NK-92 (cell line): ENCODE measurements around the gene SOD3.

Experiments used
- DNase-seq: peaks from one replicate; lab custom pipeline; 2025; ENCODE audit not compliant: unreplicated experiment; lab: John Stamatoyannopoulos, UW

The SOD3 gene, protein sequence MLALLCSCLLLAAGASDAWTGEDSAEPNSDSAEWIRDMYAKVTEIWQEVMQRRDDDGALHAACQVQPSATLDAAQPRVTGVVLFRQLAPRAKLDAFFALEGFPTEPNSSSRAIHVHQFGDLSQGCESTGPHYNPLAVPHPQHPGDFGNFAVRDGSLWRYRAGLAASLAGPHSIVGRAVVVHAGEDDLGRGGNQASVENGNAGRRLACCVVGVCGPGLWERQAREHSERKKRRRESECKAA

DNA sequence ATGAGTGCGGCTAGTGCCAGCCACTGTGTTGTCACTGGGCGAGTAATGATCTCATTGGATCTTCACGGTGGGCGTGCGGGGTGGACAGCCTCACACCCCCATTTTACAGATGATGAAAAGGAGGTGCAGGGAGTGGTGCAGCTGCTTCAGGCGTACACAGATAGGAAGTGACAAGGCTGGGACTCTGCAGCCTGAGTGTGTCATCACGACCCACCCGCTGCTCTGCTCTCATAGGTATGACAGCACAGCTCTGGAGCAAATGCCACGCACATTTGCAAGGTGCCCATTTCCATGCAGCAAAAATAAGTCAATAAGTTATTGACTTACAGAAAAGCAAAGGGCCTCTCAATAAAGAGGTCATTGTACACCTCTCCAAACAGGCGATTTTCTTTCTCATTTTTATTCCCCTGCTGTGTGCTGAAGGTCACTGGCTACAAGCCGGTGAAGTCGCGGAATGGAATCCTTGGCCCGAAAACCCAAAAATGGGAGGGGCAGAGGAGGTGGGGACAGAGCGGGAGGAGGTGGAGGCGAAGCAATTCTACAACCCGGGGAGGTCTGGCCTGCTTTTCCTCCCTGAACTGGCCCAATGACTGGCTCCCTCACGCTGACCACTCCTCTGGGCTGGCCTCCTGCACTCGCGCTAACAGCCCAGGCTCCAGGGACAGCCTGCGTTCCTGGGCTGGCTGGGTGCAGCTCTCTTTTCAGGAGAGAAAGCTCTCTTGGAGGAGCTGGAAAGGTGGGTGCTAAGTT is at the start of gene SOD3:
SOD3 (plus strand) TSS at position 658 of the 750 bp plus-strand sequence. CDS start 3,949 bp downstream, outside the sequence.
- no peak for DNase-seq

DNA sequence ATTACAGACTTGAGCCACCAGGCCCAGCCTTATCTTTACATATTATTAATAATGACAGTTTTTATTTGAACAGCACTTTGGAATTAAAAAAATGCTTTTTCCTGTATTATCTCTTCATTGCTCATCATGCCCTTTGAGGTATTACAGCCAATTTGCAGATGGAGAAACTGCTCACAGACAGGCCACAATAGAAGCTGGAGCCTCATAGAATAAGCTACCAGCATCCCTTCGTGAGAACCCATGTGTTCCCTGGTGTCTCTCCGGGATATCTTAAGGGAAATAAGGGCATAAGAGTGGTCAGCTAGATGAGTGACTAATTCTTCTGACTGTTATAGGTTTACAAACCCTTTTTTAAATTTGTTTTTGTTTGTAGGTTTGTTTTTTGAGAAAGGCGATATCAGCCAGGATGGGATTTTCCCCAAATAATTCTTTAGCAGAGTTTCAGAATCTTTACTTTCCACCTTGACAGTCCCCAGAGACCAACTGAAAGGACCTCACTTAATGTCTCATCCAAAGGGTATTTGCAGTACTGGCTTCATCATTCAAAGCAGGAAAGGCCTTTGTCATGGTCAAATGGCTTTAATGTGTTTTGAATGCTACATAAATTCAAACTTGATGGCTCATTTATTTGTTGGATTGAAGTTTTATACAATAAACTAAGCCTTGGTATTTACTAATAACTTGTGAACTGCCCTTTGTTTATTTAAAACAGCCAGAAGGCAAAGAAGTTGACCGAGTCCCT is 48.0 kb upstream of the SOD3 start:
- no peak for DNase-seq

DNA sequence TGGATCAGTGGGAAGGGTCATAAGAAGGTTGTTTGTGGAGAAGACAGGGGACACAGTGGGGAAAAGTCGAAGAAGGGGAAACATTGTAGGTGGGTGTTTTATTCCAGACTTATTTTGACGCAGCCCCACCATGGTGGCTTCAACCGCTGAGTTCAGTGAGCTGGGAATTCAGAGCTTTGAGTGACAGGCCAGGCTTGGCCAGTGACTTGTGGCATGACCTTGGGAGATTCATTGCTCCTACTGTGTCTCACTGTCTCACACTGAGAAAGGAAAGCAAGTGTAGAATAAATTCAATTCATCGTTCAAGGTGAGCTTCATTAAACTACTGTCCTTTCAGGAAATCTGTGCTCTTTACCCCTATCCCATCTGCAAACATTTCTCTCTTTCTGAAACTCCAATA is 47.4 kb upstream of the SOD3 start:
- no peak for DNase-seq

DNA sequence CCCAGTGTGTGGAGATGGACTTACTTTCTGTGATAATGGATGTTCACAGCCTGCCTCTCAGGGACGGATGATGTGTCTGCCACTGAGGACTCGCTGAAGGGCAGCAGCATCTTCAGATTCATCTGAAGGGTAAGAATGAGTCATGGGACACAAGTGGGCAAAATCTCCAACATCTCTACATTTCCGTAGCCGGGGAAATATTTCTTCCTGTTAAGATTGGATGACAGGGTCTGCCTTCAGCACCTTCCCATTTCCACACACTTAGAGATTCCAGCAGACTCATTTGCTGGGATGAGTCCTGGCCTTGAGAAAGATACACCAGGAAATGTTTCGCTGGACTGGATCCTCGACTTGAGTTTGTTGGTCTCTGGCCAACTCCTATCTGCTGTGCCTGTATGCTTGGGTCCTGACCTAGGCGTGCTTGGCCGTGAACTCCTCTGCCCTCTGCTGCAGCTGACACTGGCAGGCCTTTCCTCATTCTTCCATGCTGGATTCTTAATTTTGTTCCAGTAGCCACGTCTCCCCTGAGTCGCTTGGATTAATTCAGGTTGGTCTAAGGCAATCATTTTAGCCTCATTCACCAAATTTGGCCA is 46.5 kb upstream of the SOD3 start:
- no peak for DNase-seq

DNA sequence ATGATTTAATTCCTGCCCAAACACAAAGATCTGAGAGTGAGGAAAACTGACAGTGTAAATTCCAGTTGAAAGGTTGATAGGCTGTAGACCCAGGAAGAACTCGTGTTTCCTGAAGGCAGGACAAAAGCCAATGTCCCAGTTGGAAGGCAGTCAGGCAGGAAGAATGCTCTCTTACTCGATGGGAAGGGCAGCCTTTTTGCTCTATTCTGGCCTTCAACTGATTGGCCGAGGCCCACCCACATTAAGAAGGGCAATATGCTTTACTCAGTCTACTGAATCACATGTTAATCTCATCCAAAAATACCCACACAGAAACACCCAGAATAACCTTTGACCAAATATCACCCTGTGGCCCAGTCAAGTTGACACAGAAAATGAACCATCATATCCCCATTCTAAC is 45.3 kb upstream of the SOD3 start:
- no peak for DNase-seq

DNA sequence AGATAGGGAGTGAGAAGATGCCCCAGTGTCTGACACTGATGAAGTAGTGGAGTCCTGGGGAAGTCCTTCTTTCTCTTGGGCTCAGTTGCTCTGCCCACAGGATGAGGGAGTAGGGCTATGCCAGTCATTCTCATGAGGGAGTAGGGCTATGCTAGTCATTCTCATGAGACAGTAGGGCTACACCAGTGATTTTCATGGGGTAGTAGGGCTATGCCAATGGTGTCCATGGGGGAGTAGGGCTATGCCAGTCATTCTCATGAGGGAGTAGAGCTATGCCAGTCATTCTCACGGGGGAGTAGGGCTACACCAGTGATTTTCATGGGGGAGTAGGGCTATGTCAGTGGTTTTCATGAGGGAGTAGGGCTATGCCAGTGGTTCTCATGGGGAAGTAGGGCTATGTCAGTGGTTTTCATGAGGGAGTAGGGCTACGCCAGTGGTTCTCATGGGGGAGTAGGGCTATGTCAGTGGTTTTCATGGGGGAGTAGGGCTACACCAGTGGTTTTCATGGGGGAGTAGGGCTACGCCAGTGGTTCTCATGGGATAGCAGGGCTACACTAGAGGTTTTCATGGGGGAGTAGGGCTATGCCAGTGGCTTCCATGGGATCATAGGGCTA is 43.3 kb upstream of the SOD3 start:
- no peak for DNase-seq

DNA sequence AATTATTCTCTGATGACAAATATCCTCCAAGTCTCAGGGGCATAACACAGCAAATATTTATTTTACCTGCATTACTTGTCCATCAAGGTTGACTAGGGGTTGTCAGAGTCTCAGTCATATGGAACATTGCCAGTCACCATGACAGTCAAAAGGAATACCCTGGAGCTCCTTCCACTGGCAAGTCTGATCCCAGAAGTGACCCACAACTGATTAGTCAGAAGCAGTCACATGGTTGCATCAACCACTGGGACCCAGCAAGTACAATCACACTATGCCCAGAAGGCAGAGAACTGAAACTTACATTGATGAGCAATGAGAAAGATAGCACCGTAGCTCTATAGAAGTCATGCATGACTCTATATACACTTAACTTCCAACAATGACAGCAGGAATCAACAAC is 41.9 kb upstream of the SOD3 start:
- no peak for DNase-seq

DNA sequence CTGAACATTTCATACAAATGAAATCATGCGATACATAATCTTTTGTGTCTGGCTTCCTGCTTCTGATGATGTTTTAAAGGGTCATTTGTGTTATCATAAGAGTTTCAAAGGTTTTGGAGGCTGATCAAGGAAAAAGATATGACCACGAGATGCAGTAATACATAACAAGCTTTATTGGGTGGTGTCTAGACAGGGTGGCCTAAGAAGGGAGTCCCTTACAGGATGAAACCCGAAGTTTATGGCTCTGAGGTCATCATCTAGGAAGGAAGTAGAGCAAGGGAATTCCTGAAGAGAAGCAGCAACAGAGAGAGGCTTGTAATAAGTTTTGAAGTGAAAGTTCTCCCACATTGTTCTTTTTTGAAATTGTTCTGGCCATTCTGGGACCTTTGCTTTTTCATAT is 40.8 kb upstream of the SOD3 start:
- DNase-seq: no peak

DNA sequence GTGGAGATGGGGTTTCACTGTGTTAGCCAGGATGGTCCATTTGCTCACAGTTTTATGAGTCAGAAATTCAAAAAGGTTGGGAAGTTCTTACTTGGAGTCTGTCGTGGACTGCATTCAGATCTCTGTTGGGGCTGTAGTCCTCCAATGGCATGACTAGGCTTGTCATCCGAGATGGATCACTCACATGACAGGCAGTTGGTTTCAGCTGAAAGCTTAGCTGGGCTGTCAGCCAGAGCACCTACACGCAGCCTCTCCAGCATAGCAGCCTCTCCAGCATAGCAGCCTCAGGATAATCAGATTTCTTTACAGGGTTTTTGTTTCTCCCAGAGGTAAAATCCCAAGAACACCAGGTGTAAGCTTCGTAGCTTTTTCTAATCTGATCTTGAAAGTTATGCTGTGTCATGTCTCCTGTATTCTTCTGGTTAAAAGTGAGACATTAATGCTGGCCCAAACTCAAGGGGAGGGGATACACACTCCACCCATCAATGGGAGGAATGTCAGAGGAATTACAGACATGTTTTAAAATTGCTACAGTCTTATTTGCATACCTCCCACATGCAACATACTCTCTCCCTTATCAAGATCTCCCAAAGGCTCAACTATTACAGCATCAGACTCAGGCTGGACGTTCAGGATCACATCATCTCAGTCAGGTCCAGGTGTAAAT is 31.6 kb upstream of the SOD3 start:
- no peak for DNase-seq

DNA sequence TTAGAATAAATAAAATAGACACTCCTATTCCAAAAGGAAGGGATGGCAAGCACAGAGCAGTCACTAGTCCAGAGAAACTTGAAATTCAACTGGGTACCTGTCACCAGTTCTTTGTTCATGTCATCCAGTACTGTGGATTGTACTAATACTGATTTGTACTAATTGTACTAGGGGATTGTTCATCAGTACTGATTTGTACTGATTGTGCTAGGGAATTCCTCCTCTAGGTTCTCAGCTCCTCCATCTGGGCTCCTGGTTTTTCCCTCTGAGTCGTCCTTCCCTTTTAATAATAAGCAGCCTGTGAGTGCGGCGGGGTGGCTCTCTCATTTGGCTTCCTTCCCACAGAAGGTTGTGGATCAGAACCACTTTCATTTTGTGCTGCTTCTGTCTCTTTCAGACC is 31.0 kb upstream of the SOD3 start:
- no peak for DNase-seq

DNA sequence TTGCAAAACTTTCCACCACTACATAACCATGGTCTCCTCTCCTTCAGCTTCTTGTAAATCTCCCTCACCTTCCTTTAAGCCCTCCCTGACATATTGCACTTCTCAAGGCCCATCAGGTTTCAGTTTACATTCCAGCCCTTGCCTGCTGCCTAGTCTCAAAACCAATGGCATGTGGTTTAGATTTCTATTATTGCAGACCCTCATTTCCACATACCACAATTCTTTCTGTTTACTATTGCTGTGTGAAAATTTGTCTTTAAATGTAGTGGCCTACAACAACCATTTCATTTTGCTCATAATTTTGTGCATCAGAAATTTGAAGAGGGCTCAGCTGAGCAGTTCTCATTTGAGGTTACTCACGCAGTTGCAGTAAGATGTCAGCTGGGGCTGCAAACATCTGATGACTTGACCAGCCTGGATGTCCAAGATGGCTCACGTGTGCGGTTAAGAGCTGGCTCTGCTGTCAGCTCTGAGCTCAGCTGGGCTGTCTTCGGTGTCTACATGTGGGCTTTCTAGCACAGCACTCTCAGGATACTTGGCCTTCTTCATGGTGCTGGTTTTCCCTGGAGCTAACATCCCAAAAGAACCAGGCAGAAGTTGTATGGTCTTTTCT is 29.9 kb upstream of the SOD3 start:
- no peak for DNase-seq

DNA sequence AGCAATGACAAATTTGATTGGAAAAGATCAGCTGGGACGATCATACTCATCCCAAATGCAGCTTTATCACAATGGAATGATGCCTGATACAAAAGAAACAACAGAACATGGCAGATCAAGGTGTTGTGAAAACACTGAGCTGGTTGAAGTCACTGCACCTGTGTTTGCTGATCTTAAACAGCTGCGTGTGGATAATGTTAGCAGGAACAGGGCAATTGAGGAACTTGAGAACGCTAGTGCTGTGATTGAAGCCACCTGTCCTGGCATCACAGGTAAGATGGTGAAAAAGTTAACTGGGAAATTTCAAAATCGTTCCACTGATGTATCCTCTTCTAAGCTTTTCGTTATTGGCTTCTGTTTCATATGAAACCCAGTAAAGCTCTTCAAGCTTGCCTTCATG is 27.4 kb upstream of the SOD3 start:
- DNase-seq: no peak

DNA sequence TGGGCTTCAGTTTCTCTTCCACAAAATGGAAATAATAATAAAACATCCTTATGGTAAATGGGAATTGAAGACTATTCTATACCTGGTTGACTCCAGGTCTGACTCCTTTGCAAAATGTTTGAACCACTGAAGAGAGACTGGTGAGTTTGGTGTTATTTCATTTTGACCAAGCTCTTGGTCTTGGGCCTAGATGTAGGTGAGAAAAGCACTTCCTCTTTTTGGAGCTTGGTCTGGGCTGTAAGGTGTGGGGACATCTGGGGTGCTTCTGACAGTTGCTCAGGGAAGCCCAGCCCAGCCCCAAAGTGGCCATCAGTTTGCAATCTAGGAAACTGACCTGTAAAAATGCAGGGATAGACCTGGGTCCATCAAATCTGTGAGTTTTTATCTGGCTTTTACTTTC is 26.8 kb upstream of the SOD3 start:
- no peak for DNase-seq

DNA sequence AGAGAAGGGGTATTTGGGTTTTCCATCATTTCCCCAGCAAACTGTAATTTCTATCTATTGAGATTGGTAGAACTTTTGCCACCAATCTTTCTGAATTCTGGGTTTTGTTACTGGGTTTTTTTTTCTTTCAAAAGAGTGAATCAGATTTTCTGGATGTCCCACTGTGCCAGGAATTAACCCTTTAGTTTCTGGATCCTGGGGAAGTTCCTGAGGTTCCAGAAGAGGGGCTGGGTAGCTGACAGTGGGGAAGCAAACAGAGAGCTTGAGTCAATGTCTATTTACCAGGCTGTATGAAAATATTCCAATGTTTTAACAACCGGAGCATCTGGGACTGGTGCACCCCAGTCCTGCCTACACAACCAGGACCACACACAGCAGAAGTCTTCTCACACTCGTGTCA is 25.8 kb upstream of the SOD3 start:
- DNase-seq: no peak

DNA sequence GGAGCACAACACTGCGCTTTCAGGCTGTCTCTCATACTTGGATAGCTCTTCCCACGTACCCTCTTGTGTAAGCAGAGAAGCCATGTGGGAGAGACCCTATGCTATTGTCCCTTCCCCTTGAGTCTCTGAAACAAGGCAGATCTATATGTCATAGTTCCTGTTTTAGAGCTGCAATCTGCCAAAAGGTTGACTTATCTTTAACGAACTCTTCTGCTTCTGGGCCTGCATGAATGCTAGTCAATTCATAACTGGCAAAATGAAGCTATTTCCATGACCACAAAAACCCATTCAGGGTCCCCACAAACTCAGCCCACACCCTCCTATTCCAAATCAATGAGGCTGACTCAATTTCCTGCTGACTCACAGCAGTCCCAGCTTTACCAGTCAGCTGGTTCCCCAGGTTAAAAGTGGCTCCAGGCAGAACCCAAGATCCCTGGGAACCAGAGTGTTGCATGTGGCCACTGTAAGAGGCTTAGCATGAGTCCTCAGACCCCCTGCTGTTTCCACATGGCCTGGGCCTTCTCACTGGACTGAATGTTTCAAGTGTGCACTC is 25.3 kb upstream of the SOD3 start:
- DNase-seq: no peak

DNA sequence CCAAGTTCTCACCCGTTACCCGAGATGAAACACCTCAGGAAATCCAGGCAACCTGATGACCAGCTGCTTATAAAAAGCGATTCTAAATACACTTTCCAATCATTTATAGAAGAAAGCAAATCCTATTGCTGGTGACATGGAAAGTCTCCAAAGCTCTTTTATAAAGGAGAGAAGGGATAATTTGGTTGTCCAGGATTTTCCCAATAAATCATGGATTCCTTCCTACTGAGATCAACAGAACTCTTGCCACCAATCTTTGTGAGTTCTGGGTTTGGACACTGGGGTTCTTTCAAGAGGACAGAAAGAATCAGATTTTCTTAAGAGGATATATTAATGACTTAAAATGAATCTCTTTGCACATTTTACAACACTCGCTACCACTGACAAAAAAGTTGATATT is 24.7 kb upstream of the SOD3 start:
- DNase-seq: no peak

DNA sequence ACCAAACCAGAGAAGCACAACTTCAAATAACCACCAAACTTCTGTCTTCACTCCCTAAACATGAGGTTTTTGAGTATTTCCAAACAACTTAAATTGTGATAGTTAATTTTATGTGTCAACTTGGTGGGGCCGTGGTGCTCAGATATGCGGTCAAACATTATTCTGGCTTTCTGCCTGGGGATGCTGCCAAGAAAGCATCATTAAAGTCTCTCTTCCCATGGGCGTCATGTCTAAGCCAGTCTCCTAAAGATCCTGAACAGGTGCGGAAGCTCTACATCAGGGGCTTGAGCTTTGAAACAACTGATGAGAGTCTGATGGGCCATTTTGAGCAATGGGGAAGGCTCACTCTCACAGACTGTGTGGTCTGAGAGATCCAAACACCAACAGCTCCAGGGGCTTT is 24.1 kb upstream of the SOD3 start:
- DNase-seq: no peak

DNA sequence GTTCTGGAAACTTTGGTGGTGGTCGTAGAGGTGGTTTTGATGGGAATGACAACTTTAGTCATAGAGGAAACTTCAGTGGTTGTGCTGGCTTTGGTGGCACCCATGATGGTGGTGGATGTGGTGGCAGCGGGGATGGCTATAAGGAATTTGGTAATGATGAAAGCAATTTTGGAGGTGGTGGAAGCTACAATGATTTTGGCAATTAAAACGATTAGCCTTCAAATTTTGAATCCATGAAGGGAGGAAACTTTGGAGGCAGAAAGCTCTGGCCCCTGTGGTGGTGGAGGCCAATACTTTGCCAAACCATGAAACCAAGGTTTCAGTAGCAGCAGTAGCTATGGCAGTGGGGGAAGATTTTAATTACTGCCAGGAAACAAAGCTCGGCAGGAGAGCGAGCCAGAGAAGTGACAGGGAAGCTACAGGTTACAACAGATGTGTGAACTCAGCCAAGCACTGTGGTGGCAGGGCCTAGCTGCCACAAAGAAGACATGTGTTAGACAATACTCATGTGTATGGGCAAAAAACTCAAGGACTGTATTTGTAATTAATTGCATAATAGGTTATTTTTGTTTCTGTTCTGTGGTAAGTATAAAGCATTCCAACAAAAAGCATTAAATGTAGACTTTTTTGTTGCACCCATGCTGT is 23.2 kb upstream of the SOD3 start:
- no peak for DNase-seq

DNA sequence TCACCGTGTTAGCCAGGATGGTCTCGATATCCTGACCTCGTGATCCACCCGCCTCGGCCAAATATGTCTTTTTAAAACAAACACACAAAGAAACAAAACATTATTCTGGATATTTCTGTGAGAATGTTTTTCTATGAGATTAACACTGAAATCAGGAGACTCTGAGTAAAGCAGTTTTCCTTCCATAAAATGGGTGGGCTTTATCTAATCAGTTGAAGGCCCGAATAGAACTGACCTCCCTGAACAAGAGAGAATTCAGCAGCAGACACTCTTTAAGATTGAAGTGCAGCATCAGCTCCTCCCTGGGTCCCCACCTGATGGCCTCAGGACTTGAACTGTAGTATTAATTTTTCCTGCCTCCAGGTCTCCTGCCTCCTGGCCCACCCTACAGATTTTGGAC is 22.4 kb upstream of the SOD3 start:
- no peak for DNase-seq

DNA sequence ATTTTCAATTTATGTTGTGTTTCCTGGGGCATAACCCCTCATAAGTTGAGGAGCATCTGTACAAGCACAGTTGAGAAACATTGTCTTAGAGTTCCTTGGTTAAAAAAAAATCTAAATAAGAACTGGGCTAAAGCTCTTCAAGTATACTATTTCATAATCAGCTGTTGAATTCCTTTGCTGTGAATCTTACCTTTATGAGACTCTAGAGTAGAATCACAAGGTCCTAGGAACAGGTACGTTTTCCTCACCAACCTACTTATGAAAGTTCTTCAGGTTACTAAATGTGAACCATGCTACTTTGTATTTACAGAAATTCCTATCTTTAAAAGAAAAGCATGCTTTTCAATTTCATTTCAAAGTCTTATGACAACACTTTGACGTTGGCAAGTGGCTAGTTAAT is 20.9 kb upstream of the SOD3 start:
- DNase-seq: no peak
